GM18867 (cell line): ENCODE measurements around the gene MAGEA11.
"Not testable (repeated sequence)": the region's sequence is repeated elsewhere in the genome, so short reads cannot be mapped to it uniquely, and the experiment has no call there.

ENCODE experiments used
- ATAC-seq: cut with Tn5 transposase; IDR thresholded peaks from one replicate; pipeline ENCODE4 v1.9.1; 2021; ENCODE audit warnings: mild to moderate bottlenecking, moderate library complexity; ENCODE audit not compliant: unreplicated experiment

MAGEA11 gene

DNA sequence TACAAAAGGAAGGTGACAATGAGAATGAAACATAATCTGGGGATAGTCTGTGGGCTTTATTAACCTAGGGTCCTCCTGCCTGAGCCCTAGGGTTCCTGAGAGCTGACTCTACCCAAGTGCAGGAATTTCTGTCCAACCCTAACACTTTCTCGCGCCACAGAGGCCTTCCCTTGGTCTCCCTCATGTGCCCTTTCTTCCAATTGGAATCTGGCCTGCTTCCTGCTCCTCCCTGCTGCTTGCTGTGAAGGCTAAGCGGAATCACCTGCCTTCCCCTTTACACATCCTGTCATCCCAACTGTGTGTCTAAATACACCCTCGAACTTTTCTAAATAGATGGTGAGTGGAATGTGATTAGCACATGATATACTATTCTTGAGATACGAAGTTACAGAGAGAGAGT is 5.9 kb downstream of the MAGEA11 start:
- no peak for ATAC-seq

DNA sequence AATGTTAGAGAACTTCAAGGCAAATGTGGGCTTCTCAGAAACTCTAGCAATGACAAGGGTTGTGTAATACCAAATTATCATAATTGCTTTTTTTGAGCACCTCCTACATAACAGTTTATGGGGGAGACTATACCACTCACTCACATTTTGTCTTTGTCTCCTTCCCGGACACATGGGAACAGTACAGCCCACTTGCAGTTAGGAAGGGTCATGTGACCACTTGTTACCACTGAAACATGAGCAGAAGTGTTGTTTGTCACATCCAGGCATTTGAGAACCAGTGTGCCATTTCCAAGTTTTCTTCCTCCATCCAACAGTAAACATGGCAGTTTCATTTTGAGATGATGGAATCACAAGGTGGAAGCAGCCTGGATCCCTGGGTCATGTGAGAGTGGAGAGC is 6.9 kb downstream of the MAGEA11 start:
- ATAC-seq, result no peak

DNA sequence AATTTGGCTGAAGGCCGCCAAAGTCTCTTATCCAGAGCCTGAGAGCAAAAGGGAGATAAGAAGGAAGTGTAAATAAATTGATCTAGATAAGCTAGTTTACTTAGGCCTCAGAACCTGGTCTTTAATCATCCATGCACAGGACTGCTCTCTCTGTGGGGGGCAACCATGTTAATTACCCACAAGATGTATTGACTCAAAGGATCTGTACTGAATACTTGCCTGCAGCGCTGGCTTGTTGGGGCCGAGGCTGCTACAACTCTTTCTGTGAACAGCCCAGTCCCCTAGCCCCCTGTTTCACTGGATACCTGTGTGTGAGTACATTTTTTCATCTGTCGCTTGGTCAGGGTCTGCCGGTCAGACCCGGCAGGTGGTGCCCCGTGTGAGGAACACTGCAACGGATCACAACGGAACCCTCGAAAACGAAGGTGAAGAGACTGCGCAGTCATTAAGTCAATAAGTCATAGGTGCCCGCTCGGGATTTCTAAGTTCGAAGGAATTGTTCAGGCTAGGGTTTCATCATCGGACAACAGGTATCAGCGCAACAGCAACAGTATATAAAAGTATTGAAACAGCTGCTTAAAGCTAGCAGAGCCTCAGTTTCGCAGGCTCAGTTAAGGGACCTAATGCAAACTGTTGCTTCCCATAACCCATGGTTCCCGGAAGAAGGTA is 8.3 kb downstream of the MAGEA11 start:
- ATAC-seq, result no peak

DNA sequence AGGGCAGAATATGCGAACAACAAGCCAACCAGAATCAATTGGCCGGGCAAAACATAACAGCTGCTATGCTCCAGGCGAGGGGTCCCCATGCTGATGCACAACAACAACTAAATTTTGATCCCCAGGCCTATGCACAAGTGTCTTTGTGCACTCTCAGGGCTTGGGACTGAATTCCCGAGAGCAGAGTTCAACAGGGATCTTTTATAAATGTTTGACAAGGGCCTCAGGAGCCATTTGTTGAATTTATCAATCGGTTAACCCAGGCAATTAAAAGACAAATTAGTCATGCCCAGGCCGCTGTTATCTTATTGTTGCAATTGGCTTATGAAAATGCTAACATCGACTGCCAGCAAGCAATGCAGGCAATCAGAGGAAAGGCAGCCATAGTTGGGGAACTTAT is 9.4 kb downstream of the MAGEA11 start:
- not testable (repeated sequence) for ATAC-seq

DNA sequence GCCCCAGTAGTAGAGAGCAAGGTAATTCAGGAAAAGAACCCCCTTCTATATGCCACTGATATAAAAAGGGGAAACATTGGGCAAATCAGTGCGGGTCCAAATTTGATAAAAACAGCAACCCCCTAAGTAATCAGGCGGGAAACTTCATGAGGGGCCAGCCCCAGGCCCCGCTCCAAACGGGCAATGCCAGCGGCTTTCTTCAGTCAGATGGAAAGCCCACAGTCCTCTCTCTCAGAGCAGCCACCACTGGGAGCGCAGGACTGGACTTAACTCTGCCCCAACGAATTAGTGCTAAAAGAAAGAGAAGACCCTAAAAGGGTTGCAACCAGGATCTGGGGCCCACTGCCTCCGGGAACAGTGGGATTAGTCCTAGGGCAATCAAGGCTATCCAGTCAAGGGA is 9.9 kb downstream of the MAGEA11 start:
- no peak for ATAC-seq

DNA sequence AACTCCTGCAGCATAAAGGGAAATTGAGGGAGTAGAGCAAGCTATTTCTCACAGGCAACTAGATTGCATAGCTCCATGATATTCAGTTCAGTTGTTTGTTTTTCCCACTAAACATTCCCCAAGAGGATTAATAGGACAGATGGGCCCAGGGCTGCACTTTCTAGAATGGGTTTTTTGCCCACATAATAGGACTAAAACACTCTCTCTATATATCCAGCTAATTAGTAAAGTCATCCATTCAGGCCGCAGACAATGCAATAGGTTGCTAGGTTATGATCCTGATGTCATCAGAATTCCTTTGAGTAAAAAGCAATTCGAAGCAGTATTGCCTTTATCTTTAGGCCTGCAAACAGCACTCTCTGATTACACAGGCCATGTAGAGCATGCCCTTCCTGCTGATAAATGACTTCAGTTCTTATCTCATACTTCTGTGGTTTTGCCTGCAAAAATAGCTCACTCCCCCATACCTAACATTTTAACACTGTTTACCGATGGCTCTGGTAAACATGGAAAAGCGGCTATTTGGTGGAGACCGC is 11.8 kb downstream of the MAGEA11 start:
- not testable (repeated sequence) for ATAC-seq

DNA sequence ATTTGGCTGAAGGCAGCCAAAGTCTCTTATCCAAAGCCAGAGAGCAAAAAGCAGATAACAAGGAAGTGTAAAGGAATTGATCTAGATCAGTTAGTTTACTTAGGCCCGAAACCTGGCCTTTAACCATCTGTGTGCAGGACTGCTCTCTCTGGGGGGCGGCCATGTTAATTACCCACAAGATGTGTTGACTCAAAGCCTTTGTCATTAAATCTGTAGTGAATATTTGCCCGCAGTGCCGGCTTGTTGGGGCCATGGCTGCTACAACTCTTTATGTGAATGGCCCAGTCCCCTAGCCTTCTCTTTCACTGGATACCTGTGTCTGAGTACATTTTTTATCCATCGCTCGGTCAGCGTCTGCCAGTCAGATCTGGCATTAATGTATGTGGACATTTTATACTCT is 15.4 kb downstream of the MAGEA11 start:
- not testable (repeated sequence) for ATAC-seq

DNA sequence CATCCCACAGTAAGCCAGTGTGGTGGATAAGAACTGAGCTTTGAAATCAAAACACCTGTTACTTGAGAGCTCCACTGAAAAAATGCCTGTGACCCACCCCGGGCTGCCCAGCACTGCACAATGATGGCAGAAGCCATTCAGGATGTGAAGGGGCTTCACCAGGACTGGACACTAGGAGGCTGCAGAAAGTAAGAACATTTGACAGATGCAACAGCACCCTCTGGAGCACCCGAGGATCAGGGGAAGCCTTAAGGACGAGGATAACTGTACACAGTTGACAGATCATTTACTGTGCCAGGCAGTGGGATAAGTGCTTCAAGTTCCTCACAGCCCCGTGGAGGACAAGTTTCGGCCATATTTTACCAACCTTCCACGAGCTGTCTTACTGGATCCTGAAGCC is 30.4 kb downstream of the MAGEA11 start:
- ATAC-seq, result not testable (repeated sequence)

DNA sequence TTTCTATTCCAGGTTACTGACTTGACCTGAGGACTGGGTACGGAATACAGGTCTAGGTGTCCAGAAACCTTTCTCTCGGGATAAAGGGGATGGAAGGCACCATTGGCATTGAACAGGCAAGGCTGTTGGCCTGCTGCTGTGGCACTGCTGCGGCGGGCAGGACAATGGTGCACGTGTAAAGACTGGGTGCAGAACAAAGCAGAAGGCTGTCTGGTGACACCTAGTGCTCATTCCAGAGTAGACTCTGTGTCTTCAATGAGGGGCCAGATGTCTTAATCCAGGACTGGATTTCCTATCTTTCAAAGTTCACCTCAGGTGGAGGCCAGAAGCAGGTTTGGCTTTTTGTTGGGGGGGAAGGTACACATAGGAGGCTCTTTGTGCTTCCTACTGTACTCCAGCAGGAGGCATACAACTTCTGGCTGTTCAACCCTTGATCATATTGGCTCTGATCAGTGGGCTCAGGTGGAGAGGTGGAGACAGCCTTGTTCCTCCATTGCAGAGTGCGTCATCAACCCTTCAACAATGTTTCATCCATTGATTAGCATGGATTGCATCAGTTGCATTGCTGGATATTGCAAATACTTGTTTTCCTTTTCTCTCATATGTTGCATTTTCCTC is 34.6 kb downstream of the MAGEA11 start:
- not testable (repeated sequence) for ATAC-seq

DNA sequence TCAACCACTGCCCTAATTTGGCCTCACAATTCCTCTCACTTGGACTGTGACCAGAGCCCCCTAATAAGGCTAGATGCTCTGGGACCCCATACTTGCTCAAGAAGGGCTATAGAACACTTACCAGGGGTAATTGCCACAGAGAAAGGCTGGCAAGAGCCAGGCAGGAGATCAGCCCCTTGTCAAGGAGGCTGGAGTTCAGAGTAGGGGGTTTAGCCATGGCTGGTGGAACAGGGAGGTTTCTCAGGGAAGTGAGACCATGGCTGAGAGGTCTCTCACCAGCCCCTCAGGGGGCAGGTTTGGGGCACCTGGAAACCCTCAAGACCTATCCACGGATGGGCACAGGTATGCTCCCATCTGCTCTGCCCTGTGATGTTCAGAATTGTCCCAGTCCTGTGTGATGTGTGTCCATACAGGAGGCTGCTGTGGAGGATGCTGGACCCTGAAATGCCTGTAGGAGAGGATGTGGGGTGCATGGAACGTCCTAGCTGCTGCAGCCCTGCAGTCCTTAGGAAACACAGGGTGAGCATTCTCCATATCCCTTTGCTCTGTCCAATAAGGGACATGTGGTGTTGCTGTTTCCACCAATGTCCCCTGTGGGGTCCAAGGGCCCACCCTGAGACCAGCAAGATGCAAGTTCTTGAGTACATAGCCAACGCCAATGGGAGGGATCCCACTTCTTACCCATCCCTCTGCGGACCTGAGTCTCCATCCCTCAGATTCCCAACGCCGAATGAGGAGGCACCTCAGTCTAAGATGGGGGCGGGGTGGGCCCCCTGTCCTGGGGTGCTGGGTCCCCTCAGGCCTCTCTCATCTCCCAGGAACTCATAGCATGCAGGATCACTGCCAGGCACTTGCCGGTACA is 45.6 kb downstream of the MAGEA11 start:
- ATAC-seq, result no peak

DNA sequence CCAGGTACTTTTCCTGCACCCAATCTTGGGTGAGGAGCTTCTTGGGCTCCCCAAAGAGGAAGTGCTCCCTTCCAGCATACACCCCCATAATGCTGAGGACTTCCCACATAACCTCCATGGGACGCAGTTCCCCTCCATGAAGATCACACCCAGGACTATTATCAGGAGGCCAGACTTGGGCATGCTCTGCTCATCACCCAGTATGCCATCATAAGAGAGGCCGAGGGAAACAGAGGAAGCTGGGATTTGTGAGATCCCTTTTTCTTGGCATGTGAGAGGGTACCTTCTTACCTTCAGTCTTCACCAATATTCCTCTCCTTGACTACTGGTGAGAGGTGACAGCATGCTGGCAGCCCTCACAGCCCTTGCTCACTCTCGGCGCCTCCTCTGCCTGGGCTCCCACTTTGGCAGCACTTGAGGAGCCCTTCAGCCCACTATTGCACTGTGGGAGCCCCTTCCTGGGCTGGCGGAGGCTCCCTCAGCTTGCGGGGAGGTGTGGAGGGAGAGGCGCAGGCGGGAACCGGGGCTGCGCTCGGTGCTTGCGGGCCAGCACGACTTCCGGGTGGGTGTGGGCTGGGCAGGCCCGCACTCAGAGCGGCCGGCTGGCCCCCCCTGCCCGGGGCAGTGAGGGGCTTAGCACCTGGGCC is 46.3 kb downstream of the MAGEA11 start:
- ATAC-seq, result no peak

DNA sequence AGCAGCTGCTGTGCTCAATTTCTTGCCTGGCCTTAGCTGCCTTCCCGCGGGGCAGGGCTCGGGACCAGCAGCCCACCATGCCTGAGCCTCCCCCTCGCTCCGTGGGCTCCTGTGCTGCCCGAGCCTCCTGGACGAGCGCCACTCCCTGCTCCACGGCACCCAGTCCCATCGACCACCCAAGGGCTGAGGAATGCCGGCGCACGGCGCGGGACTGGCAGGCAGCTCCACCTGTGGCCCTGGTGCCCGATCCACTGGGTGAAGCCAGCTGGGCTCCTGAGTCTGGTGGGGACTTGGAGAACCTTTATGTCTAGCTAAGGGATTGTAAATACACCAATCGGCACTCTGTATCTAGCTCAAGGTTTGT is 46.8 kb downstream of the MAGEA11 start:
- ATAC-seq, result not testable (repeated sequence)

DNA sequence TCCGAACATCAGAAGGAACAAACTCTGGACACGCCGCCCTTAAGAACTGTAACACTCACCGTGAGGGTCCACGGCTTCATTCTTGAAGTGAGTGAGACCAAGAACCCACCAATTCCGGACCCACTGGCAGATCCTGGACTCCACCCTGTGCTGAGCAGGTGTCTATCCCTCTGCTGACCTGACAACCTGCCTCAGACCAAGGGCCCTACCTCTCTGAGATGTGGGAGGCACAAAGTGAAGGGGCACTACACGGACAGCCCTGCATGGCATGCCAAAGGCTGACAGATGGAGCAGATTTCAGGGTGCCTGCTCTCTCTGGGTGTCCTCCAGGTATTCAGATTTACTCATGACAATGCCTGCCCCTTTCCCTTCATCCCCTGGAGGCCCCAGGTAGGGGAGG is 48.0 kb downstream of the MAGEA11 start:
- ATAC-seq, result no peak

DNA sequence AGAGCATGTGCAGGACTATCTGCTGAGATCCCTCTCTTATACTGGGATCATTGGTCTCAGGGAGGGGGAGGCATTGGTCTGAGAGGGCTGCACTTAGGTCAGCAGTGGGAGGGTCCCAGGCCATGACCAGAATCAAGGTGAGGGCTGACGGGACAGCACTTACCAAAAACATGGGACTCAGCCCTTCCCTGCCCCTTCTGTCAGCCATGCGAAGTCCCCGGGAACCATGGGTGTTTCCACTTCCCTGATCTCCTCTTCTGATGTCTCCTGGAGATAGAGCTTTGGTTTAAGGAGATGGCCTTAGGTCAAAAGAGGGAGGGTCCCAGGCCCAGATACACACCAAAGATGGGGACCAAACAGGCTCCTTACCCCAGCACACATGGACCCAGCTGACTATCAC is 49.1 kb downstream of the MAGEA11 start:
- no peak for ATAC-seq

DNA sequence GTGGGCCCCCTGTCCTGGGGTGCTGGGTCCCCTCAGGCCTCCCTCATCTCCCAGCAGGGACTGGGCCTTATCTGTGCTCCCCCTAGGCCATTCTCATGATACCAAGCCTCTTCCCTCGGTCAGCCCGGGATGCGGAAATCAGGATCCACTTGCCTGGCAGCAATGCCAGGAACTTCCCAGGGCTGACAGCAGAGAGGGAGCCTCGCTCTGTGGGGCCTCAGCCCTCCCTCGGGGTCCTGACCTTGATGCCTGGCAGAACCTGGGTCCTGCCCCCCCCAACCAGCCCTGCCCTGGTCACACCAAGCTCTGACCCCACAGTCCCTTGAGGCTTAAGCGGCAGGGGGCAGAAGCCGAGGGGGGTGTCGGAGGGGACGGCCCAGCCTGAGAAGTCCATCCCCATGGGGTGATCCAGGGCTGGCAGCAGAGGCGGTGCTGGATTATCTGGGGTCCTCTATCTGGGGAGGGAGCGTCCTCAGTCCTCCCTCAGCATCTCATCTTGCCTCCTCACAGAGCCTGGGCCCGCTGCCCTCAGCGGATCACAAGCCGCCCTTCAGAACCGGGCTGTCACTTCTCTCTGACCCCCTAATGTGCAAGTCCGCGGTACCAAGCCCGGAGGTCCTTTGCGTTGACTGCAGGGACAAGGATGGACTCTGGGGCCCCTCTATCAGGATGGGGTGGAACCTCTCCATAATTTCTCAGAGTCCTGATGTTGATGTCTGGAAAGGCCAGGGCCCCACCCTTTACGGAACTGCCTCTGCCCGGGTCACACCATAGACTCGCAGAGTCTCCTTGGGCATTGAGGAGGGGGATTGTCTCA is 50.2 kb downstream of the MAGEA11 start:
- ATAC-seq, result not testable (repeated sequence)

DNA sequence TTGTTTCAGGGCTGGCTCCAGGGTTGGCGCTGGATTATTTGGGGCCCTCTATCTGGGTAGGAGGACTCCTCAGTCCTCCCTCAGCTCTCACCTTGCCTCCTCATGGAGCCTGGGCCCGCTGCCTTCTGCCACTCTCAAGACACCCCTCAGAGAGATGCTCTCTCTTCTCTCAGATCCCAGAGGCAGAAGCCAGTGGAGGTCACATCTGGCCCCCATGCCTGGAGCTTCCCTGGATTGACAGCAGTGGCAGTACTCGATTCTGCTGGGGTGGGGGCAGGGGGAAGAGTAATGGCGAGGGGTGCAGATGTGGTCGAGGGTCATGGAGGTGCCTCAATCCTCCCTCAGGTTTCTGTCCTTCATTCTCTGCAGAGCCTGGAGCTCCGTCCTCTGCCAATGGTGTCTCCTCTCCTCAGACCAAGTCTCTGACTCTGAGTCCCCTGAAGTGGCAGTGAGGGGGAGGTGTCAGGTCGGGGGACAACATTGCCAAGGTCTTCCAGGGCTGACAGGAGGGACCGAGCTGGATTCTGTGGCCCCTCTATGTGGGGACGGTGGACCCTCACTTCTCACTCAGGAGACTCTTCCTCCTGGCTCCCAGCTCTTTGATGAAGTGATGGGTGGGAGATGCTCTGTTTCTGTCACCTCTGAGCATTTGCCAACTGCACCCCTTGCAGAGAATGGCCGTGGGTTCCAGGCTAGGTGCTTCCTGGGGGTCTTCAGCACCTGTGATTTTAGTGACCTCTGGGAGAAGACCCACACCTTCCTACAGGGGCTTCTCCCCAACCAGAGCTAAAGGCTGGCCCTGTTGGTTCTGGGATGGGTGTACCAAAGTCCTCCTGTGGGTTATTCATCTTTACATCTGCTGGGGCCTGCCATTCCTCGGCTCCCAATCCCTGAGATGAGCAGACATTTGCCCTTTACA is 51.1 kb downstream of the MAGEA11 start:
- no peak for ATAC-seq
